WTC11 (cell line): ENCODE measurements around the gene CHCHD1. TPM values are rescaled to one million over a fixed set of nuclear protein-coding genes. Genes with fewer than 3 reads are reported as not detected.

Experiments
- ATAC-seq: fragments of 200-7000 bp; cut with Tn5 transposase; 2 replicates; pipeline ENCODE4 v1.10.0; 2021; ENCODE audit warnings: mild to moderate bottlenecking, moderate library complexity
- CTCF ChIA-PET: fragments of 300-600 bp; sonication (Branson Sonifier 250); formaldehyde crosslinking; loops from one replicate; lab custom pipeline; 2021; ENCODE audit warnings: antibody characterized with exemption; lab: Charles Lee
- POLR2A ChIA-PET: fragments of 350-600 bp; sonication (Branson Sonifier 250); formaldehyde crosslinking; loops from one replicate; lab custom pipeline; 2021; ENCODE audit warnings: antibody characterized with exemption; lab: Charles Lee
- DNase-seq: peaks from one replicate; pipeline ENCODE4 v3.0.0; 2021; ENCODE audit warnings: low spot score
- H3K27ac Mint-ChIP-seq: 2 replicates; pipeline ENCODE4 v1.8.0; 2021; ENCODE audit warnings: mixed read lengths
- H3K27me3 Mint-ChIP-seq: 2 replicates; pipeline ENCODE4 v1.8.0; 2021; ENCODE audit warnings: low read depth, mild to moderate bottlenecking, moderate library complexity, mixed read lengths
- H3K36me3 Mint-ChIP-seq: 2 replicates; pipeline ENCODE4 v1.8.0; 2021; ENCODE audit warnings: mixed read lengths
- H3K4me1 Mint-ChIP-seq: 2 replicates; pipeline ENCODE4 v1.8.0; 2022; ENCODE audit warnings: mixed read lengths
- H3K4me3 Mint-ChIP-seq: 2 replicates; pipeline ENCODE4 v1.8.0; 2021; ENCODE audit warnings: mild to moderate bottlenecking, moderate library complexity, mixed read lengths
- H3K9me3 Mint-ChIP-seq: 2 replicates; pipeline ENCODE4 v1.8.0; 2021; ENCODE audit warnings: mixed read lengths
- ATF1 ChIP-seq: sonication (generic); formaldehyde crosslinking; IDR thresholded peaks from 2 replicates; pipeline ENCODE4 v1.8.1; 2023; ENCODE audit warnings: mild to moderate bottlenecking, moderate library complexity, missing genetic modification reagents
- CBFB ChIP-seq: sonication (generic); formaldehyde crosslinking; IDR thresholded peaks from 2 replicates; pipeline ENCODE4 v1.8.1; 2022; ENCODE audit warnings: mild to moderate bottlenecking, low read depth, missing genetic modification reagents
- ETV6 ChIP-seq: sonication (generic); formaldehyde crosslinking; IDR thresholded peaks from 2 replicates; pipeline ENCODE4 v1.8.1; 2022; ENCODE audit warnings: mild to moderate bottlenecking, missing genetic modification reagents
- KAT7 ChIP-seq: sonication (generic); formaldehyde crosslinking; IDR thresholded peaks from 2 replicates; pipeline ENCODE4 v1.8.1; 2023; ENCODE audit warnings: missing genetic modification reagents, mild to moderate bottlenecking, borderline replicate concordance
- NFYB ChIP-seq: sonication (generic); formaldehyde crosslinking; conservative IDR thresholded peaks from 2 replicates; pipeline ENCODE4 v1.8.0; 2022; ENCODE audit warnings: low read depth, missing genetic modification reagents
- NR3C1 ChIP-seq: sonication (generic); formaldehyde crosslinking; conservative IDR thresholded peaks from 2 replicates; pipeline ENCODE4 v1.8.1; 2023; ENCODE audit warnings: low read depth, mild to moderate bottlenecking, missing genetic modification reagents
- ZNF232 ChIP-seq: sonication (generic); formaldehyde crosslinking; IDR thresholded peaks from 2 replicates; pipeline ENCODE4 v1.8.0; 2022; ENCODE audit warnings: mild to moderate bottlenecking, missing genetic modification reagents
- ZNF263 ChIP-seq: sonication (generic); formaldehyde crosslinking; IDR thresholded peaks from 2 replicates; pipeline ENCODE4 v1.8.1; 2022; ENCODE audit warnings: low read depth, mild to moderate bottlenecking, moderate library complexity, missing genetic modification reagents
- total RNA-seq: library from RNA; stranded (reverse); gene quantifications from 3 replicates; pipeline ENCODE4 v1.2.3, GENCODE V29; 2021
- TF ChIP-seq, protein P1 (sequence below): sonication (generic); formaldehyde crosslinking; IDR thresholded peaks from 2 replicates; pipeline ENCODE4 v1.8.0; 2023; ENCODE audit warnings: mild to moderate bottlenecking, missing genetic modification reagents
- TF ChIP-seq, protein P2 (sequence below): sonication (generic); formaldehyde crosslinking; IDR thresholded peaks from 2 replicates; pipeline ENCODE4 v1.8.1; 2023; ENCODE audit warnings: mild to moderate bottlenecking, missing genetic modification reagents
- TF ChIP-seq, protein P3 (sequence below): sonication (generic); formaldehyde crosslinking; IDR thresholded peaks from 2 replicates; pipeline ENCODE4 v1.8.0; 2022; ENCODE audit warnings: mild to moderate bottlenecking, missing genetic modification reagents
- TF ChIP-seq, protein P4 (sequence below): fragments of 250-450 bp; sonication (Bioruptor Pico); IDR thresholded peaks from 2 replicates; pipeline ENCODE4 v1.8.0; 2021; ENCODE audit warnings: mild to moderate bottlenecking
- TF ChIP-seq, protein P5 (sequence below): fragments of 250-450 bp; sonication (Bioruptor Pico); IDR thresholded peaks from 2 replicates; pipeline ENCODE4 v1.9.0; 2021; ENCODE audit warnings: moderate library complexity, mild to moderate bottlenecking, inconsistent platforms, borderline replicate concordance
- TF ChIP-seq, protein P6 (sequence below): sonication (generic); formaldehyde crosslinking; IDR thresholded peaks from 2 replicates; pipeline ENCODE4 v1.8.1; 2022; ENCODE audit warnings: mild to moderate bottlenecking, moderate library complexity, missing genetic modification reagents
- TF ChIP-seq, protein P7 (sequence below): sonication (generic); formaldehyde crosslinking; conservative IDR thresholded peaks from 2 replicates; pipeline ENCODE4 v1.8.1; 2023; ENCODE audit warnings: mild to moderate bottlenecking, low read depth, missing genetic modification reagents, moderate library complexity
- TF ChIP-seq, protein P8 (sequence below): sonication (generic); formaldehyde crosslinking; IDR thresholded peaks from 2 replicates; pipeline ENCODE4 v1.8.1; 2022; ENCODE audit warnings: mild to moderate bottlenecking, missing genetic modification reagents, moderate library complexity, borderline replicate concordance

CHCHD1 gene
- total RNA-seq, 1 experiment from 2014 or later, result 45.9 TPM

DNA sequence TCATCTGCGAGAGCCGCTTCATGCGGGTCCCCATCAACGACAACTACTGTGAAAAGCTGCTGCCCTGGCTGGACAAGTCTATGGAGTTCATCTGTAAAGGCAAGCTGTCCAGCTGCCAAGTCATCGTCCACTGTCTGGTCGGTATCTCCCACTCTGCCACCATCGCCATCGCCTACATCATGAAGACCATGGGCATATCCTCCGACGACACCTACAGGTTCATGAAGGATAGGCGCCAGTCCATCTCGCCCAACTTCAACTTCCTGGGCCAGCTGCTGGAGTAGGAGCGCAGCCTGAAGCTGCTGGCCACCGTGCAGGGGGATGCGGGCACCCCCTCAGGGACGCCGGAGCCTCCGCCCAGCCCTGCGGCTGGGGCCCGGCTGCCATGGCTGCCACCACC lies 49.4 kb upstream of the CHCHD1 start (continued):
- TF ChIP-seq, protein P1, sequence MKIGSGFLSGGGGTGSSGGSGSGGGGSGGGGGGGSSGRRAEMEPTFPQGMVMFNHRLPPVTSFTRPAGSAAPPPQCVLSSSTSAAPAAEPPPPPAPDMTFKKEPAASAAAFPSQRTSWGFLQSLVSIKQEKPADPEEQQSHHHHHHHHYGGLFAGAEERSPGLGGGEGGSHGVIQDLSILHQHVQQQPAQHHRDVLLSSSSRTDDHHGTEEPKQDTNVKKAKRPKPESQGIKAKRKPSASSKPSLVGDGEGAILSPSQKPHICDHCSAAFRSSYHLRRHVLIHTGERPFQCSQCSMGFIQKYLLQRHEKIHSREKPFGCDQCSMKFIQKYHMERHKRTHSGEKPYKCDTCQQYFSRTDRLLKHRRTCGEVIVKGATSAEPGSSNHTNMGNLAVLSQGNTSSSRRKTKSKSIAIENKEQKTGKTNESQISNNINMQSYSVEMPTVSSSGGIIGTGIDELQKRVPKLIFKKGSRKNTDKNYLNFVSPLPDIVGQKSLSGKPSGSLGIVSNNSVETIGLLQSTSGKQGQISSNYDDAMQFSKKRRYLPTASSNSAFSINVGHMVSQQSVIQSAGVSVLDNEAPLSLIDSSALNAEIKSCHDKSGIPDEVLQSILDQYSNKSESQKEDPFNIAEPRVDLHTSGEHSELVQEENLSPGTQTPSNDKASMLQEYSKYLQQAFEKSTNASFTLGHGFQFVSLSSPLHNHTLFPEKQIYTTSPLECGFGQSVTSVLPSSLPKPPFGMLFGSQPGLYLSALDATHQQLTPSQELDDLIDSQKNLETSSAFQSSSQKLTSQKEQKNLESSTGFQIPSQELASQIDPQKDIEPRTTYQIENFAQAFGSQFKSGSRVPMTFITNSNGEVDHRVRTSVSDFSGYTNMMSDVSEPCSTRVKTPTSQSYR, result no peak
- TF ChIP-seq ZNF232 (CRISPR knock-in tag) (no peak), NR3C1 (CRISPR knock-in tag) (no peak), ZNF263 (no peak), NFYB (CRISPR knock-in tag) (no peak), ATF1 (no peak)
- TF ChIP-seq, protein P2, sequence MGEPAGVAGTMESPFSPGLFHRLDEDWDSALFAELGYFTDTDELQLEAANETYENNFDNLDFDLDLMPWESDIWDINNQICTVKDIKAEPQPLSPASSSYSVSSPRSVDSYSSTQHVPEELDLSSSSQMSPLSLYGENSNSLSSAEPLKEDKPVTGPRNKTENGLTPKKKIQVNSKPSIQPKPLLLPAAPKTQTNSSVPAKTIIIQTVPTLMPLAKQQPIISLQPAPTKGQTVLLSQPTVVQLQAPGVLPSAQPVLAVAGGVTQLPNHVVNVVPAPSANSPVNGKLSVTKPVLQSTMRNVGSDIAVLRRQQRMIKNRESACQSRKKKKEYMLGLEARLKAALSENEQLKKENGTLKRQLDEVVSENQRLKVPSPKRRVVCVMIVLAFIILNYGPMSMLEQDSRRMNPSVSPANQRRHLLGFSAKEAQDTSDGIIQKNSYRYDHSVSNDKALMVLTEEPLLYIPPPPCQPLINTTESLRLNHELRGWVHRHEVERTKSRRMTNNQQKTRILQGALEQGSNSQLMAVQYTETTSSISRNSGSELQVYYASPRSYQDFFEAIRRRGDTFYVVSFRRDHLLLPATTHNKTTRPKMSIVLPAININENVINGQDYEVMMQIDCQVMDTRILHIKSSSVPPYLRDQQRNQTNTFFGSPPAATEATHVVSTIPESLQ (CRISPR knock-in tag), result no peak
- TF ChIP-seq, protein P3, sequence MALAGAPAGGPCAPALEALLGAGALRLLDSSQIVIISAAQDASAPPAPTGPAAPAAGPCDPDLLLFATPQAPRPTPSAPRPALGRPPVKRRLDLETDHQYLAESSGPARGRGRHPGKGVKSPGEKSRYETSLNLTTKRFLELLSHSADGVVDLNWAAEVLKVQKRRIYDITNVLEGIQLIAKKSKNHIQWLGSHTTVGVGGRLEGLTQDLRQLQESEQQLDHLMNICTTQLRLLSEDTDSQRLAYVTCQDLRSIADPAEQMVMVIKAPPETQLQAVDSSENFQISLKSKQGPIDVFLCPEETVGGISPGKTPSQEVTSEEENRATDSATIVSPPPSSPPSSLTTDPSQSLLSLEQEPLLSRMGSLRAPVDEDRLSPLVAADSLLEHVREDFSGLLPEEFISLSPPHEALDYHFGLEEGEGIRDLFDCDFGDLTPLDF (CRISPR knock-in tag), result no peak
- TF ChIP-seq, protein P4, sequence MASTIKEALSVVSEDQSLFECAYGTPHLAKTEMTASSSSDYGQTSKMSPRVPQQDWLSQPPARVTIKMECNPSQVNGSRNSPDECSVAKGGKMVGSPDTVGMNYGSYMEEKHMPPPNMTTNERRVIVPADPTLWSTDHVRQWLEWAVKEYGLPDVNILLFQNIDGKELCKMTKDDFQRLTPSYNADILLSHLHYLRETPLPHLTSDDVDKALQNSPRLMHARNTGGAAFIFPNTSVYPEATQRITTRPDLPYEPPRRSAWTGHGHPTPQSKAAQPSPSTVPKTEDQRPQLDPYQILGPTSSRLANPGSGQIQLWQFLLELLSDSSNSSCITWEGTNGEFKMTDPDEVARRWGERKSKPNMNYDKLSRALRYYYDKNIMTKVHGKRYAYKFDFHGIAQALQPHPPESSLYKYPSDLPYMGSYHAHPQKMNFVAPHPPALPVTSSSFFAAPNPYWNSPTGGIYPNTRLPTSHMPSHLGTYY, result no peak
- TF ChIP-seq, protein P5, sequence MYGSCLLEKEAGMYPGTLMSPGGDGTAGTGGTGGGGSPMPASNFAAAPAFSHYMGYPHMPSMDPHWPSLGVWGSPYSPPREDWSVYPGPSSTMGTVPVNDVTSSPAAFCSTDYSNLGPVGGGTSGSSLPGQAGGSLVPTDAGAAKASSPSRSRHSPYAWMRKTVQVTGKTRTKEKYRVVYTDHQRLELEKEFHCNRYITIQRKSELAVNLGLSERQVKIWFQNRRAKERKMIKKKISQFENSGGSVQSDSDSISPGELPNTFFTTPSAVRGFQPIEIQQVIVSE (CRISPR knock-in tag), result no peak
- TF ChIP-seq, protein P6, sequence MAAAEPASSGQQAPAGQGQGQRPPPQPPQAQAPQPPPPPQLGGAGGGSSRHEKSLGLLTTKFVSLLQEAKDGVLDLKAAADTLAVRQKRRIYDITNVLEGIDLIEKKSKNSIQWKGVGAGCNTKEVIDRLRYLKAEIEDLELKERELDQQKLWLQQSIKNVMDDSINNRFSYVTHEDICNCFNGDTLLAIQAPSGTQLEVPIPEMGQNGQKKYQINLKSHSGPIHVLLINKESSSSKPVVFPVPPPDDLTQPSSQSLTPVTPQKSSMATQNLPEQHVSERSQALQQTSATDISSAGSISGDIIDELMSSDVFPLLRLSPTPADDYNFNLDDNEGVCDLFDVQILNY (CRISPR knock-in tag), result no peak
- TF ChIP-seq, protein P7, sequence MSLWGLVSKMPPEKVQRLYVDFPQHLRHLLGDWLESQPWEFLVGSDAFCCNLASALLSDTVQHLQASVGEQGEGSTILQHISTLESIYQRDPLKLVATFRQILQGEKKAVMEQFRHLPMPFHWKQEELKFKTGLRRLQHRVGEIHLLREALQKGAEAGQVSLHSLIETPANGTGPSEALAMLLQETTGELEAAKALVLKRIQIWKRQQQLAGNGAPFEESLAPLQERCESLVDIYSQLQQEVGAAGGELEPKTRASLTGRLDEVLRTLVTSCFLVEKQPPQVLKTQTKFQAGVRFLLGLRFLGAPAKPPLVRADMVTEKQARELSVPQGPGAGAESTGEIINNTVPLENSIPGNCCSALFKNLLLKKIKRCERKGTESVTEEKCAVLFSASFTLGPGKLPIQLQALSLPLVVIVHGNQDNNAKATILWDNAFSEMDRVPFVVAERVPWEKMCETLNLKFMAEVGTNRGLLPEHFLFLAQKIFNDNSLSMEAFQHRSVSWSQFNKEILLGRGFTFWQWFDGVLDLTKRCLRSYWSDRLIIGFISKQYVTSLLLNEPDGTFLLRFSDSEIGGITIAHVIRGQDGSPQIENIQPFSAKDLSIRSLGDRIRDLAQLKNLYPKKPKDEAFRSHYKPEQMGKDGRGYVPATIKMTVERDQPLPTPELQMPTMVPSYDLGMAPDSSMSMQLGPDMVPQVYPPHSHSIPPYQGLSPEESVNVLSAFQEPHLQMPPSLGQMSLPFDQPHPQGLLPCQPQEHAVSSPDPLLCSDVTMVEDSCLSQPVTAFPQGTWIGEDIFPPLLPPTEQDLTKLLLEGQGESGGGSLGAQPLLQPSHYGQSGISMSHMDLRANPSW (CRISPR knock-in tag), result no peak

DNA sequence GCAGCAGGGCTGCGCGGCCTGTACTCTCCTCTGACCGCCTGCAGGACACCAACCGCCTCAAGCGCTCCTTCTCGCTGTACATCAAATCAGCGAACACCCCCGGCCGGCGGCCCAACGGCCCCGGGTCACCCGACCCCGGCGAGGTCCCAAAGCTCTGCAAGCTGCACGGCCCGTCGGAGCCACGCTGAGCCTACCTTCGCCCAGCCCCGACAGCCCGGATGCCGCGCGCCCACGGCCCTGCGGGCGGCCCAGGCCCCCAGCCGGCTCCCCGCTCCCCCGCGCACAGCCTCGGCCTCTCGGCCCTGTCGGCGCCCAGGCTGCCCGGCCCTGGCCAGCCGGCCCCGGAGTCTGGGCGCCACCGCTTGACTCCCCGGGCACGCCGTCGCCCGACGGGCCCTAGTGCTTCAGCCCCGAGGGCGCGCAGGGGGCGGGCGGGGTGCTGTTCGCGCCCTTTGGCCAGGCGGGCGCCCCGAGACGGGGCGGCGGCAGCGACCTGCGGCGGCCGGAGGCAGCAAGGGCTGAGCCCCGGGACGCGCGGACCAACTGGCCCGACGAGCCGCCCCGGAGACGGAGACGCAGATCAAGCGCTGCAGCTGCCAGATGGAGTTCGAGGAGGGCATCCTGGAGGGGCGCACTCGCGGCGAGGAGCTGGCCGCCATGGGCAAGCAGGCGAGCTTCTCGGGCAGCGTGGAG lies 48.8 kb upstream of the CHCHD1 start:
- no peaks in the 10 kb centered on the region for H3K9me3 Mint-ChIP-seq
- no peak overlapping the region for H3K27ac Mint-ChIP-seq
- no peaks in the 10 kb centered on the region for H3K27me3 Mint-ChIP-seq
- ChIA-PET CTCF (interaction anchor here (0.6 to 1.6 kb wide), 5 partner anchors 36 to 224 kb away, joined by 3 to 7 read pairs (median 3); a partner anchor contains a TSS), POLR2A (interaction anchor here (1.6 kb wide), 1 partner anchor 10 kb away, joined by 6 read pairs; no protein-coding TSS in a partner anchor)
- H3K4me3 Mint-ChIP-seq, result no peak overlapping the region
- TF ChIP-seq KAT7 (CRISPR knock-in tag) (no peak), NFYB (CRISPR knock-in tag) (no peak), CBFB (no peak), ETV6 (CRISPR knock-in tag) (no peak)
- TF ChIP-seq, protein P8, sequence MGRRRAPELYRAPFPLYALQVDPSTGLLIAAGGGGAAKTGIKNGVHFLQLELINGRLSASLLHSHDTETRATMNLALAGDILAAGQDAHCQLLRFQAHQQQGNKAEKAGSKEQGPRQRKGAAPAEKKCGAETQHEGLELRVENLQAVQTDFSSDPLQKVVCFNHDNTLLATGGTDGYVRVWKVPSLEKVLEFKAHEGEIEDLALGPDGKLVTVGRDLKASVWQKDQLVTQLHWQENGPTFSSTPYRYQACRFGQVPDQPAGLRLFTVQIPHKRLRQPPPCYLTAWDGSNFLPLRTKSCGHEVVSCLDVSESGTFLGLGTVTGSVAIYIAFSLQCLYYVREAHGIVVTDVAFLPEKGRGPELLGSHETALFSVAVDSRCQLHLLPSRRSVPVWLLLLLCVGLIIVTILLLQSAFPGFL (CRISPR knock-in tag), result no peak
- peak; percentile 6 for ATAC-seq
- peak; percentile 38 for DNase-seq
- H3K36me3 Mint-ChIP-seq, result peaks cover 8% of the 10 kb centered on the region; the same call in 1 of the 2 replicates
- H3K4me1 Mint-ChIP-seq, result 0 out of 2 replicates have a peak, but pooled peaks cover 2% of the 10 kb centered on the region
